Adrenal gland (tissue), 5 donors: ENCODE results near the gene TLCD1.

ENCODE experiments used
- CTCF ChIP-seq, 6 experiments: fragments of 450-650 bp in 4 of 6; fragments of 200-600 bp in 2 of 6; sonication (generic) in 1 of 6; IDR thresholded peaks; 1 replicate in 5 of 6; 2 replicates in 1 of 6; pipeline versions ENCODE4 v1.5.1 to v1.8.0; 2016 to 2021; ENCODE audit warnings: antibody characterized with exemption in 6 of 6, mild to moderate bottlenecking in 2 of 6, moderate library complexity in 1 of 6
- POLR2A ChIP-seq, 2 donors: fragments of 450-650 bp; IDR thresholded peaks; one replicate each; pipeline ENCODE4 v1.6.1; 2017; ENCODE audit warnings: antibody characterized with exemption in 2 of 2, mild to moderate bottlenecking in 2 of 2, moderate library complexity in 1 of 2
- donor health status: DM: no; HTN: no; CAD: no.

GRCh38 chr17:28717578-28718332, 8.3 kb downstream of the TLCD1 start, which contains the start of gene RAB34:
- peak in 1 of 6 experiments; percentile 16 for TF ChIP-seq CTCF (IDR thresholded peaks at IDR 0.05)
- peak in 1 of 2 donors; percentile 58 for TF ChIP-seq POLR2A (IDR thresholded peaks at IDR 0.05)
